Measurements from ENCODE around the gene C3orf18.
A peak's percentile ranks its signal among the peaks of the same experiment; 100 is the strongest.

C3orf18 gene

GRCh38 chr3:50551054-50551659 is 16.4 kb downstream of the C3orf18 start:
- DNase-seq (ENCODE audit: low read depth in 3 of 3) = no peak

DNA sequence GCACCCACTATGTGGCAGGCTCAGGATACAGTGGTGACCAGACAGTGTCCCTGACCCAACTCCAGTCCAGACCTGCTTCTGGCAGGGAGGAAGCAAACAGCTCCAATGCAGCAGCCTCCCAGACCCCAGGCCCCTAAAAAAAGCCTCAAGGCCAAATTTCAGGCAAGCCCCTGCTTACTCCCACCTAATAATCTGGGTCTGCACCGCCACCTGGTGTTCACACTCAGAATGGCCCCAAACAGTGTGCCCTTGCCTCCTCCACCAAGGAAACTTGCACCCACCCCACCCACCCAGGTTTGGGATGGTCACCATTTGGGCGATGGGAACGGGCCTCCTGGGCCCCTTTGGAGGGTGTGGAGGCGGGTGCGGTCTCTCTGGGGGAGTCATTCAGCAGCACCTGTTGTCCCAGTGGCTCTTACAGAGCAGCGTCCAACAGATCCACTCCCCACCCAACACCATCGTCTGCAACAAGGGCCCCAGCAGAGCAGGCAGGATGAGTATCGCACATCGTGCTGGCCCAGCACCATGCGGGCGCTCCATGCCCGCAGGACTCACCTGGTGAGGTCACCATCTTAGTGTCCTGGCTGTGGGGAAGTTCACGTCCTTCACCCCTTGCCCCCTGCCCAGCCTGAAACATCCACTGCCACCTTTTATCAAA is 17.3 kb downstream of the C3orf18 start:
- peak in 2 of 3 experiments; percentile 36 to 66 for DNase-seq (ENCODE audit: low read depth in 3 of 3)

GRCh38 chr3:50549226-50549625 is 18.3 kb downstream of the C3orf18 start:
- no peak for DNase-seq (ENCODE audit: low read depth in 3 of 3)

- no peak for DNase-seq (ENCODE audit: low read depth in 3 of 3)
Measured at GRCh38 chr3:50545781-50546180, 21.8 kb downstream of the C3orf18 start.

DNA sequence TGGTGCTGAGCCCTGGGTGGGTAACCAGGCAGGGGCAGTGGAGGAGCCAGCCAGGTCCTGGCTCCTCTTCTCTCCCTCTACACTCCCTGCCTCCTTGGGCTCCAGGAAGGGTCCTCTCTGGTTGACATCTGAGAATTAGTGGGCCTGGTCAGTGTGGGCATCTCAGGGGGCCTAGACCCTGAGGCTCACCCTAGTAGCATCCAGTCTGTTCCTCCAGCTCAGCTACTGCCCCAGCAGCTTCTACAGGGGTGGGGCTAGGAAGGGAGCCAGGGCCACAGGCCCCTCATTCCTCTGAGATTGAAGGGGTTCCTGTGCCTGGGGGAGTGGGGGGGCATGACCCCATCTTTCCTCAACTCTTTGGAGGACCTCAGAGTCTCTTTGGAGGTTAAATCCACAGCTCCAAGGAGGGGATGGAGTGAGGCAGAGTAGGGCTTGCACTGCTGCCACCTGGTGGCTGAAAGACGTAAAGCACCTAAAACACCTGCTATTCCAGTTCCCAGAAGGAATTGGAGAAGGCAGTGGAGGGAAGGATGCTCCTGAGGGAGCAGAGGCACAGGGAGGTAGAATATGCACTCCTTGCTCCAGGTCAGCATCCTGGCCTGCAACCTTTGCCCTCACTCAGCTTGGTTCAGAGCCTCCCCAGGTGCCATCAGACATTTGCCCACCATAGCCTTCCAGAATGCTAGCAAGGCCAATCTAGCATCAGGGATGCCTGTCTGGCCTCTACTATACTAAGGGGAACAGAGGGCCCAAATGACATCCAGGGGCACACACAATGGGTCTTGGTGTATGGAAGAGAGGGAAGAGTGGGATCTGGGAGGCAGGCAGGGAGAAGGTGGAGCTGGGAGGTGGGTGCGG is 25.1 kb downstream of the C3orf18 start:
- DNase-seq (ENCODE audit: low read depth in 3 of 3) = peak; percentile 46 to 58 (median 49)

- no peak for DNase-seq (ENCODE audit: low read depth in 3 of 3)
Measured at GRCh38 chr3:50539356-50540286, 27.9 kb downstream of the C3orf18 start.

DNA sequence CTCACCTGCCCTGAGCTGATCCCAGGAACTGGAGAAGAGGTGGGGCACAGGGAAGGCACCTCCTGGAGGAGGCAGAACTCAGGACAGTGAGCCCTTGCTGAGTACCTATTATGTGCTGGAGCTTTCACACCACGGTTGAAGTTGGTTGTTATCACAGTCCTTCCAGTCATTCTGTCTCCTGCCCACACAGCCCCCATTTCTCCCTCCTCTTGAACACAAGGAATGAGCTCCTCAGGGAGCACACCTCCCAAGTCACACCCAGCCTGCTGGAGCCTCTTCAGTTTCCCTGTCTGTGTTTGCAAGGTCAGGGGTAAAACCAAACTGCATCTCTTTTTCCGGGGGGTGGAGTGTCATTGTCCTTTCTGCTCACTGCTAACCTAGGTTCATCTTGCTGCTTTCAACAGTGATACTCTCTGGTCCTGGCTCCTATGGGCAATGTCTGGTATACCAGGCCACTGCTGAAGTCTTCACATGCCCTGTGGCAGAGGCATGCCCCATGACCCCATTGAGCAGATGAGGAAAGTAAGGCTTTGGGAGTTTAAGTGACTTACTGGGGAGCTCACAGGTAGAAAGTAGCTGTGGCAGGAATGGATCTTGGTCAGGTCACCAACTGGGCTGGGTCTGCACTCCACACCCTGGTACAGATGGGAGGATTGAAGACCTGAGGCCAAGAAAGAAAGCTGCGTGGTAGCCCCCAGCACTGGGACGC is 30.0 kb downstream of the C3orf18 start:
- no peak for DNase-seq (ENCODE audit: low read depth in 3 of 3)

DNA sequence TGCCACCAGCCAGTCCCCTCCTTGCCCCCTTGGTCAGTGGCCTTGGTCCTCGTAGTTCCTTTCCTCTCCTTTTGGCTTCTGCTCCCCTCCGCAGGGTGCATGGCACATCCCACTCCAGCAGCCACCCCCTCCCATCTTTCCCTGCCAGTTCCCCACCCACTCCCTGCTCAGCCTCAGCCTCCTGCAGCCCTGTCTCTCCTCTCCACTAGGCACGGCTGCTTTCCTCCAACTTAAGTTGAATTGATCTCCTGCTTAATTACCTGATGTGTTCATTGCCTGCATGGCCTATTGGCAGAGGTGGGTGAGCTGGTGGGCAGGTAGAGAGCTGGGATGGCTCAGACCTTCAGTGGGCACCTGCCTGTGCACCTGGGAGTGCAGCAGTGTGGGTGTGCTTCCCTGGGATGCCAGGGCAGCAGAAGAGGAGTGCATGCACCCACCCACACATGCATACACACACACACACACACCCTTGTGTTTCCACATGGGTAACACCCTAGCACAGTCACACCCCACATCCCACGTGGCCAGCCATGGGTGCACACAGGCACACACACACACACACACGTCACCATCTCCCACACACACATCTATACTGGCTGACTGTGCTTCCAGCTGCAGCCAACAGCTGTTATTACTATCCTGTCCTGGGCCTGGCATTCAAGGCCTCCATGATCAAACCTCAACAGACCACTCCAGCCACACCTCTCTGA is 30.9 kb downstream of the C3orf18 start:
- DNase-seq (ENCODE audit: low read depth in 3 of 3) = no peak

DNA sequence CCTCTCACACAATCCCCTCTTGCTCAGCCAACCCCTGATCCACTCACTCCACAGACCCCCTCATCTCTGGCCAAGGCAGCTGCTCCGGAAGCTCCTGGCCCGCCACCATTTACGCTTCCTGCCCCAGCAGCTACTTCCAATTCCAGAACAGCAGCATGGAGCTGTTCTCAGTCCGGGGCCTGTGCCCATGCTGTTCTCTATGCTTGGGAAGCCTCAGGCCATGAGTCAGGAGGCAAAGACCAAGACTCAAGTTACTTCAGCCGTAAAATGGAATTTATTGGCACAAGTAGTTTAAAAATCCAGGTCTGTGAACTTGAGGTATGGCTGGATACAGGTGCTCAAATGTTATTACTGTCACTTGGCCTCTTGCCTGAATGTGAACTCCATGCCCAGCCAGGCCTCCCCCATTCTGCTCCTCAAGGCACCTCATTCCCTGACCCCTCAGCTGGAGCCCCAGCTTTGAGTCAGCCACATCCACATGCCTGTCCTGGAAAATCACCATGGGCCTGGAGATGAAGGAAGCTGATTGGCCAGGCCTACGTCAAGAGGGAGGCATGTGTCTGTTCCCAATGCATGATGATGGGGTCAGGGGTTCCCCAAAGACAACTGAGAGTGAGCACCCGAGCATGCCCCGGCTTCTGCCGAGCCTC is 32.7 kb downstream of the C3orf18 start:
- DNase-seq (ENCODE audit: low read depth in 3 of 3) = no peak

DNA sequence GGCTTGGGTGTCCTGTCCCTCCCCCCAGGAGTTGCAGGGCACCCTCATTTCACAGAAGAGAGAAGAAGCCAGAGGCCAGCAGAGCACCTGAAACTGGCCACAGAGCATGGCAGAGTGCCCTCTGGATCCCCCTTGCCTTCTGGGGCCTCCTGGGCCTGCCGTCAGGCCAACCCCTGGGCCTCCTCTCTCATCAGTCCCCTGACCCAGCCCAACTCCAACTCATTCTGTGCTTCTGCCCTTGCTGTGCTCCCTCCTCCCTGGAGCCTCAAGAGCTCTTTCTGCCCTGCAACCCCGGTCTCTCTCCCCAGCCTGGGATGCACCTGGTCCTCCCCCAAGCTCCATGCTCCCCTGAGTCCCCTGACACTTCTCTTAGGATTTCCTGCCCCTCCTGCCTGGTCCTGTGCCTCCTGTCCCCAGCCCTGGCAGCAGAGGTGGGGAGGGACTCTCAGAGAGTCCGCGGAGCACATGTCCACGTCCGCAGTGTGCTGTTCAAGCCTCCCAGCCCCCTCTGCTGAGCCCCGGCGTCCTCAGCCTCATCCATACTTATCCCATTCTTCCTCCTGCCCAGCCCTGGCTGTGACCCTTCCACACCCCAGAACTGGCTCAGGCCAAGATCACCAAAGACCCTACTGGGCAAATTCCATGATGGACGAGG is 33.6 kb downstream of the C3orf18 start:
- no peak for DNase-seq (ENCODE audit: low read depth in 3 of 3)

- DNase-seq (ENCODE audit: low read depth in 3 of 3) = no peak
Measured at GRCh38 chr3:50533316-50533715, 34.2 kb downstream of the C3orf18 start.

GRCh38 chr3:50532062-50532705 is 35.4 kb downstream of the C3orf18 start:
- no peak for DNase-seq (ENCODE audit: low read depth in 3 of 3)

DNA sequence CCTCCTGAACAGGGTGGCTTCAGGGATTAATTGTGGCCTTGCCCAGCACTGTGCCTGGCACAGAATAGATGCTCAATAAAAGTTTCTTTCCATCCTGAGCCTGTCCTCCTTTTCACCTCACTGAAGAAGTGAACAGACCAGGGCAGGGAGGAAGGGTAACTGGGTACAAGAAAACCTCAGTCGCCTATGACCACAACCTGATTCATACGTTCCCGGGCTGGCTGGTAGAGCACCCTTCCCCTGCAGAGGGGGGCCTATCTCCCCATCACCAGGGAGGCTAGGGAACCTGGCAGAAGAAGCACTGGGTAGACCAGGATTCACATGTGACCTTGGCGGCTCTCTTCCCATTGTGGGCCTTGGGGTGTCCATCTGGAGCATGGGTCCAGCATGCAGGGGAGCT is 36.3 kb downstream of the C3orf18 start:
- no peak for DNase-seq (ENCODE audit: low read depth in 3 of 3)

GRCh38 chr3:50530001-50530970 is 37.3 kb downstream of the C3orf18 start:
- no peak for DNase-seq (ENCODE audit: low read depth in 3 of 3)

DNA sequence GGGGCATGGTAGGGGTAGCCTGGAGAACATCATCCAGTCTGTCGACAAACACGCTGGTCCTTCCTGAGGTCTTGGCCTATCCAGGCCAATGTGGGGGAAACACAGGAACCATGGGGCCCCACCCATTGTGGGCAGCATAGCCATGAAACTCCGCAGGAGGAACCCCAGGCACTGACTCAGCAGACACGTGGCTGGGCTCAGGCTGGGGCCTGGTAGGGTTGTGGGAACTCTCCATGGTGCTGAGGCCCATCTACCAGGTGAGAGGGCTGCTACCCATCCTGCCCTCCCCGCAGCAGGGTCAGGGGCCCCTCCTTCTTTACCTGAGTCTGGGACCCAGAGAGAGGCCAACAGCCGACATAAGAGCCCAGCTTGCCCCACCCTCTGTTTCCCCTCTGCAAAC is 41.6 kb downstream of the C3orf18 start:
- DNase-seq (ENCODE audit: low read depth in 3 of 3) = peak; percentile 26 to 67 (median 41)

- DNase-seq (ENCODE audit: low read depth in 3 of 3) = no peak
Measured at GRCh38 chr3:50525191-50525910, 42.2 kb downstream of the C3orf18 start.

- DNase-seq (ENCODE audit: low read depth in 3 of 3) = no peak
Measured at GRCh38 chr3:50524746-50525145, 42.8 kb downstream of the C3orf18 start.
